Placental pericyte (primary cell): Measurements from ENCODE around the gene ARCN1. TPM values are rescaled to one million over a fixed set of nuclear protein-coding genes. Genes with fewer than 3 reads are reported as not detected.

Experiments used
- small RNA-seq: library from RNA; depleted of rRNA; stranded (forward); fragments of <200 nt; gene quantifications from one replicate; pipeline ENCODE3, GENCODE V24; 2012; ENCODE audit warnings: low replicate concordance
- total RNA-seq: library from RNA; depleted of rRNA; stranded (reverse); fragments of >200 nt; gene quantifications from 2 replicates; pipeline ENCODE4 v1.2.3, GENCODE V29; 2012

ARCN1 gene
- total RNA-seq = 193 and 271 TPM in 2 replicates

GRCh38 chr11:118572061-118572980 is at the start of gene ARCN1:
ARCN1 (plus strand) TSS chr11:118572409; CDS start chr11:118572548, 139 bp downstream.

GRCh38 chr11:118527109-118527508 is 45.1 kb upstream of the ARCN1 start, which contains the start of gene TTC36:
TTC36 (plus strand) TSS chr11:118527474; CDS start chr11:118527495, 21 bp downstream.

GRCh38 chr11:118530683-118531596 is 41.3 kb upstream of the ARCN1 start, which contains the start of gene TMEM25:
TMEM25 (plus strand) TSS chr11:118531192; CDS start chr11:118531802, 610 bp downstream.

GRCh38 chr11:118607401-118608359 is 35.5 kb downstream of the ARCN1 start, which contains the start of gene PHLDB1:
PHLDB1 (plus strand) TSS chr11:118607615; CDS start chr11:118613837, 6,222 bp downstream.

Small RNAs within 50 kb of the gene (small RNA-seq; reads per million reads assigned to genes)
- gene RNU6-1157P = not detected

Other genes with a start within 250 kb of the ARCN1 start
- not detected in 2 replicates for gene CD3D, start 229.7 kb upstream of the ARCN1 start, total RNA-seq
- gene CD3G, start 228.1 kb upstream of the ARCN1 start, total RNA-seq = not detected in 2 replicates
- gene UBE4A, start 212.8 kb upstream of the ARCN1 start, total RNA-seq = 50.1 and 82.6 TPM in 2 replicates
- 28.5 and 28.7 TPM in 2 replicates for gene ATP5MG, start 170.8 kb upstream of the ARCN1 start, total RNA-seq
- 39.0 and 46.8 TPM in 2 replicates for gene KMT2A, start 135.9 kb upstream of the ARCN1 start, total RNA-seq
- gene TTC36, start 44.9 kb upstream of the ARCN1 start, total RNA-seq = 0.22 and 0.86 TPM in 2 replicates
- gene TMEM25, start 41.2 kb upstream of the ARCN1 start, total RNA-seq = 8.1 and 13.5 TPM in 2 replicates
- gene IFT46, start 6.5 kb upstream of the ARCN1 start, total RNA-seq = 25.9 and 26.7 TPM in 2 replicates
- gene PHLDB1, start 35.2 kb downstream of the ARCN1 start, total RNA-seq = 79.9 and 272 TPM in 2 replicates
- gene TREH, start 107.2 kb downstream of the ARCN1 start, total RNA-seq = not detected in 2 replicates
- 73.3 and 145 TPM in 2 replicates for gene DDX6, start 218.8 kb downstream of the ARCN1 start, total RNA-seq